Measurements from ENCODE around the gene SGPL1.

GRCh38 chr10:70912556-70912955, 96.8 kb downstream of the SGPL1 start:
- TF ChIP-seq, protein P1, sequence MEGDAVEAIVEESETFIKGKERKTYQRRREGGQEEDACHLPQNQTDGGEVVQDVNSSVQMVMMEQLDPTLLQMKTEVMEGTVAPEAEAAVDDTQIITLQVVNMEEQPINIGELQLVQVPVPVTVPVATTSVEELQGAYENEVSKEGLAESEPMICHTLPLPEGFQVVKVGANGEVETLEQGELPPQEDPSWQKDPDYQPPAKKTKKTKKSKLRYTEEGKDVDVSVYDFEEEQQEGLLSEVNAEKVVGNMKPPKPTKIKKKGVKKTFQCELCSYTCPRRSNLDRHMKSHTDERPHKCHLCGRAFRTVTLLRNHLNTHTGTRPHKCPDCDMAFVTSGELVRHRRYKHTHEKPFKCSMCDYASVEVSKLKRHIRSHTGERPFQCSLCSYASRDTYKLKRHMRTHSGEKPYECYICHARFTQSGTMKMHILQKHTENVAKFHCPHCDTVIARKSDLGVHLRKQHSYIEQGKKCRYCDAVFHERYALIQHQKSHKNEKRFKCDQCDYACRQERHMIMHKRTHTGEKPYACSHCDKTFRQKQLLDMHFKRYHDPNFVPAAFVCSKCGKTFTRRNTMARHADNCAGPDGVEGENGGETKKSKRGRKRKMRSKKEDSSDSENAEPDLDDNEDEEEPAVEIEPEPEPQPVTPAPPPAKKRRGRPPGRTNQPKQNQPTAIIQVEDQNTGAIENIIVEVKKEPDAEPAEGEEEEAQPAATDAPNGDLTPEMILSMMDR (IDR thresholded peaks at IDR 0.05) = no peak
- no peak for TF ChIP-seq POLR2A (IDR thresholded peaks at IDR 0.05)
